ENCODE results near the gene CYP2D6.
"Not testable (repeated sequence)": the region's sequence is repeated elsewhere in the genome, so short reads cannot be mapped to it uniquely, and the experiment has no call there.

Gene CYP2D6

DNA sequence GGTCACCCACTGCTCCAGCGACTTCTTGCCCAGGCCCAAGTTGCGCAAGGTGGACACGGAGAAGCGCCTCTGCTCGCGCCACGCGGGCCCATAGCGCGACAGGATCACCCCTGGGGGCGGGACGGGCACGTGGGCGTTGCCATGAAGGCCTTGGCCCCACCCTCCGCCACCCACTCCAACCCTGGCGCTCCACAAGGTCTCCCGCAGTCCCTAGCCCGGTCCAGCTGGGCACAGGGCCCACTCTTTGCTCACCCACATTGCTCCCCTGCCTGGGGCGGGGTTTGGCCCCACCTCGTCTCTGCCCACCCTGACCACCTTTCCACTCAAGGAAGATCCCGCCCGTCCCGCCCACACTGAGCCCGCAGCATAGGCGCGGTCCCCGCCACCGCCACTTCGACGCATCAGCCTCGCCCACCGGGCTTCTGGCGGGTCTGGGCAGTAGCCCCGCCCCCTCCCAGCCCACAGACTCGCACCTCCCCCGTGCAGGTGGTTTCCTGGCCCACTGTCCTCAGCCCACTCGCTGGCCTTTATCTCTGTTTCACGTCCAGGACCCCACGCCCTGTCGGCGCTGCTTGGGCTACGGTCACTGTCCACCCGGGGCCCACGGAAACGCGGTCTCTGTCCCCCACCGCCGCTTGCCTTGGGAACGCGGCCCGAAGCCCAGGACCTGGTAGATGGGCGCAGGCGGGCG is 12.3 kb upstream of the CYP2D6 start:
- H3K27me3 ChIP-seq (ENCODE audit: control insufficient read depth, insufficient read depth, low read length) = no peaks in the 10 kb centered on the region
- no peak overlapping the region for H3K4me3 ChIP-seq (ENCODE audit: low read depth, low read length)
- H3K27ac ChIP-seq (ENCODE audit: low read depth, low read length) = no peak overlapping the region
- no peaks in the 10 kb centered on the region for H3K4me1 ChIP-seq (ENCODE audit: control insufficient read depth, insufficient read depth, low read length)
- no peaks in the 10 kb centered on the region for H3K36me3 ChIP-seq (ENCODE audit: control insufficient read depth, insufficient read depth, low read length)
- no peaks in the 10 kb centered on the region; the same call in 1 of the 2 replicates for H3K9me3 ChIP-seq (ENCODE audit: control insufficient read depth, insufficient read depth, low read length)
- no peak overlapping the region for H3K9ac ChIP-seq (ENCODE audit: low read depth, low read length)

DNA sequence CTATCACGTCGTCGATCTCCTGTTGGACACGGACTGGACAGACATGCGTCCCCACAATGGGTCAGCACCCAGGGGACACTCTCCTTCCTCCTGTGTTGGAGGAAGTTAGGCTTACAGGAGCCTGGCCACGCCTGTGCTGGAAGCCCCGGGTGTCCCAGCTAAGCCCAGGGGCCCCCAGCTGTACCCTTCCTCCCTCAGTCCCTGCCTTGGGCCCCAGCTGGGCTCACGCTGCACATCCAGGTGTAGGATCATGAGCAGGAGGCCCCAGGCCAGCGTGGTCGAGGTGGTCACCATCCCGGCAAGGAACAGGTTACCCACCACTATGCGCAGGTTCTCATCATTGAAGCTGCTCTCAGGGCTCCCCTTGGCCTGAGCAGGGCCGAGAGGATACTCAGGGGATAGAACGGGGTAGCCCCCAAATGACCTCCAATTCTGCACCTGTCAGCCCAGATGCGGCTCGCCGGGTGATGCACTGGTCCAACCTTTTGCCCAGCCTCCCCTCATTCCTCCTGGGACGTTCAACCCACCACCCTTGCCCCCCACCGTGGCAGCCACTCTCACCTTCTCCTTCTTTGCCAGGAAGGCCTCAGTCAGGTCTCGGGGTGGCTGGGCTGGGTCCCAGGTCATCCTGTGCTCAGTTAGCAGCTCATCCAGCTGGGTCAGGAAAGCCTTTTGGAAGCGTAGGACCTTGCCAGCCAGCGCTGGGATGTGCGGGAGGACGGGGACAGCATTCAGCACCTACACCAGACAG is 10.9 kb upstream of the CYP2D6 start:
- H3K27ac ChIP-seq (ENCODE audit: low read depth, low read length); H3K27me3 ChIP-seq (ENCODE audit: control insufficient read depth, insufficient read depth, low read length); H3K4me1 ChIP-seq (ENCODE audit: control insufficient read depth, insufficient read depth, low read length); H3K9ac ChIP-seq (ENCODE audit: low read depth, low read length); H3K9me3 ChIP-seq (ENCODE audit: control insufficient read depth, insufficient read depth, low read length); H3K36me3 ChIP-seq (ENCODE audit: control insufficient read depth, insufficient read depth, low read length); H3K4me3 ChIP-seq (ENCODE audit: low read depth, low read length): not testable (repeated sequence)

DNA sequence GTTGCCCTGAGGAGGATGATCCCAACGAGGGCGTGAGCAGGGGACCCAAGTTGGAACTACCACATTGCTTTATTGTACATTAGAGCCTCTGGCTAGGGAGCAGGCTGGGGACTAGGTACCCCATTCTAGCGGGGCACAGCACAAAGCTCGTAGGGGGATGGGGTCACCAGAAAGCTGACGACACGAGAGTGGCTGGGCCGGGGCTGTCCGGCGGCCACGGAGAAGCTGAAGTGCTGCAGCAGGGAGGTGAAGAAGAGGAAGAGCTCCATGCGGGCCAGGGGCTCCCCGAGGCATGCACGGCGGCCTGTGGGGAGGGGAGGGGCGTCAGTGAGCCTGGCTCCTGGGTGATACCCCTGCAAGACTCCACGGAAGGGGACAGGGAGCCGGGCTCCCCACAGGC is 9.5 kb upstream of the CYP2D6 start:
- not testable (repeated sequence) for H3K9ac ChIP-seq (ENCODE audit: low read depth, low read length); H3K36me3 ChIP-seq (ENCODE audit: control insufficient read depth, insufficient read depth, low read length); H3K4me1 ChIP-seq (ENCODE audit: control insufficient read depth, insufficient read depth, low read length); H3K27ac ChIP-seq (ENCODE audit: low read depth, low read length); H3K4me3 ChIP-seq (ENCODE audit: low read depth, low read length); H3K27me3 ChIP-seq (ENCODE audit: control insufficient read depth, insufficient read depth, low read length); H3K9me3 ChIP-seq (ENCODE audit: control insufficient read depth, insufficient read depth, low read length)

DNA sequence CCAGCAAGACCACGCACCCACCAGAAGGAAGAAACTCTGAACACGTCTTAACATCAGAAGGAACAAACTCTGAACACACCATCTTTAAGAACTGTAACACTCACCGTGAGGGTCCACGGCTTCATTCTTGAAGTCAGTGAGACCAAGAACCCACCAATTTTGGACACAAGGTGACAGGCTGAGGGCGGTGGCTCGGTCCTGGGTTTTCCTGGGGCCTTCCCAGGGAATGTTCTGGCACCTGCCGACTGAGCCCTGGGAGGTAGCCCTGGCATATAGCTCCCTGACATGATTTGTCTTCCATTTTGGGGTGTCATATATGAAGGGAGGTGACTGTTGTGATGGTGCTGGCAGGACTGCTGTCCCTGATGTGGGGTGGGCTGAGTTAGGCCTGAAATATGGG is 8.9 kb upstream of the CYP2D6 start:
- H3K36me3 ChIP-seq (ENCODE audit: control insufficient read depth, insufficient read depth, low read length); H3K9me3 ChIP-seq (ENCODE audit: control insufficient read depth, insufficient read depth, low read length); H3K4me1 ChIP-seq (ENCODE audit: control insufficient read depth, insufficient read depth, low read length); H3K27ac ChIP-seq (ENCODE audit: low read depth, low read length); H3K27me3 ChIP-seq (ENCODE audit: control insufficient read depth, insufficient read depth, low read length); H3K4me3 ChIP-seq (ENCODE audit: low read depth, low read length); H3K9ac ChIP-seq (ENCODE audit: low read depth, low read length): not testable (repeated sequence)

DNA sequence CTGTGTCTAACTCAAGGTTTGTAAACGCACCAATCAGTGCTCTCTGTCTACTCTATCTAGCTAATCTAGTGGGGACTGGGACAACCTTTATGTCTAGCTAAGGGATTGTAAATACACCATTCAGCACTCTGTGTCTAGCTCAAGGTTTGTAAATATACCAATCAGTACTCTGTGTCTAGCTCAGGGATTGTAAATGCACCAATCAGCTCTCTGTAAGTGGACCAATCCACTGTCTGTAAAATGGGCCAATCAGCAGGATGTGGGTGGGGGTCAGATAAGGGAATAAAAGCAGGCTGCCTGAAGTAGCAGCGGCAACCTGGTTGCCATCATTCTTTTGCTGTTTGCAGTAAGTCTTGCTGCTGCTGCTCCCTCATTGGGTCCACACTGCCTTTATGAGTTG is 8.4 kb upstream of the CYP2D6 start:
- H3K36me3 ChIP-seq (ENCODE audit: control insufficient read depth, insufficient read depth, low read length) = no peaks in the 10 kb centered on the region
- H3K4me1 ChIP-seq (ENCODE audit: control insufficient read depth, insufficient read depth, low read length) = no peaks in the 10 kb centered on the region
- no peak overlapping the region for H3K4me3 ChIP-seq (ENCODE audit: low read depth, low read length)
- H3K27me3 ChIP-seq (ENCODE audit: control insufficient read depth, insufficient read depth, low read length) = peaks cover 2% of the 10 kb centered on the region; the same call in 1 of the 2 replicates
- H3K9ac ChIP-seq (ENCODE audit: low read depth, low read length) = no peak overlapping the region
- H3K9me3 ChIP-seq (ENCODE audit: control insufficient read depth, insufficient read depth, low read length) = no peaks in the 10 kb centered on the region; the same call in 1 of the 2 replicates
- H3K27ac ChIP-seq (ENCODE audit: low read depth, low read length) = no peak overlapping the region

DNA sequence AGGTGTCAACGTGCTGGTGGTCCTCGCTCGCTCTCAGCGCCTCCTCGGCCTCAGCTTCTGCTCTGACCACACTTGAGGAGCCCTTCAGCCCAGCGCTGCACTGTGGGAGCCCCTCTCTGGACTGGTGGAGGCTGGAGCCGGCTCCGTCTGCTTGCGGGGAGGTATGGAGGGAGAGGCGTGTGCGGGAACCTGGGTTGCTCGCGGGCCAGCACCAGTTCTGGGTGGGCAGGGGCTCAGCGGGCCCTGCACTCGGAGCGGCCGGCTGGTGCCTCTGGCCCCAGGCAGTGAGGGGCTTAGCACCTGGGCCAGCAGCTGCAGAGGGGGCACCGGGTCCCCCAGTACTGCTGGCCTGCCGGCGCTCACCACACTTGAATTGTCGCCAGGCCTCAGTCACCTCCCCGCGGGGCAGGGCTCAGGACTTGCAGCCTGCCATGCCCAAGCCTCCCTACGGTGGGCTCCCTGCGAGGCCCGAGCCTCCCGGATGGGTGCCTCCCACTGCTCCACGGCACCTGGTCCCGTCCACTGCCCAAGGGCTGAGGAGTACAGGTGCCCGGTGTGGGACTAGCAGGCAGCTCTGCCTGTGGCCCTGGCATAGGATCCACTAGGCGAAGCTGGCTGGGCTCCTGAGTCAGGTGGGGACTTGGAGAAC is 7.6 kb upstream of the CYP2D6 start:
- H3K9ac ChIP-seq (ENCODE audit: low read depth, low read length) = no peak overlapping the region
- no peak overlapping the region for H3K4me3 ChIP-seq (ENCODE audit: low read depth, low read length)
- H3K27ac ChIP-seq (ENCODE audit: low read depth, low read length) = no peak overlapping the region
- H3K9me3 ChIP-seq (ENCODE audit: control insufficient read depth, insufficient read depth, low read length) = no peaks in the 10 kb centered on the region; the same call in 1 of the 2 replicates
- peaks cover 6% of the 10 kb centered on the region; the same call in 1 of the 2 replicates for H3K27me3 ChIP-seq (ENCODE audit: control insufficient read depth, insufficient read depth, low read length)
- no peaks in the 10 kb centered on the region for H3K4me1 ChIP-seq (ENCODE audit: control insufficient read depth, insufficient read depth, low read length)
- no peaks in the 10 kb centered on the region for H3K36me3 ChIP-seq (ENCODE audit: control insufficient read depth, insufficient read depth, low read length)

DNA sequence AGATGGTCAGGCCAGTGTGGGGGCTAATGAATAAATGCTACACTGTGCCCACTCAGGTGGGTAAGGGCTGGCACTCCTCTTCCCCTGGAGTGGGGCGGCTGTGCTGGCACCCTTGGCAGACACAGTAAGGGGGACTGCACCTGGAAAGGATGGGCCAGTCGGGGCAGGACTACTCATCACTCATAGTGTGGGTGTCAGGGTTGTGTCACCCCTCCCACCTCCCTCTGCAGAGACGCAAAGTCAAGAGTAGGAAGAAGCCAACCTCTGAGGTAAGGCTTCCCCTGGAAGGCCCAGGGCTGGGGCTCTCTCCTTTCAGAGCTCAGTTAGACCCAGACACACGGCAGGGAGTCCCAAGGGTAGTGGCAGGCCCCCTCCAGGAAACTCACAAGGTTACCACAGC is 5.1 kb upstream of the CYP2D6 start:
- not testable (repeated sequence) for H3K27ac ChIP-seq (ENCODE audit: low read depth, low read length); H3K4me1 ChIP-seq (ENCODE audit: control insufficient read depth, insufficient read depth, low read length); H3K9me3 ChIP-seq (ENCODE audit: control insufficient read depth, insufficient read depth, low read length); H3K9ac ChIP-seq (ENCODE audit: low read depth, low read length); H3K36me3 ChIP-seq (ENCODE audit: control insufficient read depth, insufficient read depth, low read length); H3K4me3 ChIP-seq (ENCODE audit: low read depth, low read length)
- H3K27me3 ChIP-seq (ENCODE audit: control insufficient read depth, insufficient read depth, low read length) = peaks cover 10% of the 10 kb centered on the region; the same call in 1 of the 2 replicates

DNA sequence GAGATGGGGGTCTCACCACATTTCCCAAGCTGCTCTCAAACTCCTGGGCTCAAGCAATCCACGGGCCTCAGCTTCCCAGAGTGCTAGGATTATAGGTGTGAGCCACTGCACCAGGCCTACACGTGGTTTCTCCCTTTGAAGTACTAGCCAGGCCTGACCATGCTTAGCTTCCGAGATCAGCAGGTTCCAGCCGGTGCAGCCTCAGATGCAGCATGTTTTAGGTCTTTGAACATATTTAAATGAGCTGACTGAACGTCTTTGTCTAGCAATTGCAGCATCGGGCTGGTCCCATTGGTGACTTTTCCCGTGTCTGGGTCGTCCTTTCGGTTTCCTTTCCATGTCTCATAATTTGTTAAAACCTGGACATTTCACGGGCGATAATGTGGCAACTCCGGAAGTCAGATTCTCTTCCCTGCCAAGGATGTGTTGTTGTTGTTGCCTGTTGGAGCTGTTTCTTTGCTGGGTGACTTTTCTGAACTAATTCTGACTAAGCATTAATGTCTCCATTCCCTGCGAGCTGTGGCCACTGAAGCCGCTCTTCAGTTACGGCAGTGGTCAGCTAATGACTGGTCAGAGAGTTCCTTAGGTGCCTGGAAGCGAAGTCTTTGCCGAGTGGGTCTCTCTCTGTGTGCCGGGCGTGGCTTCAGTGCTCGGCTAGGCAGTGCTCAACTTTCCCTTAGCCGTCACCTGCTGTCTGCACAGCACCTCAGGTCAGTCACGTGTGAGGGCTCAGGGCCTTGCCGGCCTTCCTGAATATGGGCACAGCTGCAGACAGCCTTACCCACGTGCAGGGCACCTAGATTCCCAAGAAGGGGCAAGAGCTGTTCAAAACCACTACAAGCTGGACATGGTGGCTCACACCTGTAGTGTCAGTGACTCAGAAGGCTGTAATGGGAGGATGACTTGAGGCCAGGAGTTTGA is 3.8 kb upstream of the CYP2D6 start:
- H3K27me3 ChIP-seq (ENCODE audit: control insufficient read depth, insufficient read depth, low read length) = peaks cover 10% of the 10 kb centered on the region; the same call in 1 of the 2 replicates
- no peaks in the 10 kb centered on the region for H3K4me1 ChIP-seq (ENCODE audit: control insufficient read depth, insufficient read depth, low read length)
- no peak overlapping the region for H3K9ac ChIP-seq (ENCODE audit: low read depth, low read length)
- no peak overlapping the region for H3K27ac ChIP-seq (ENCODE audit: low read depth, low read length)
- H3K4me3 ChIP-seq (ENCODE audit: low read depth, low read length) = no peak overlapping the region
- no peaks in the 10 kb centered on the region; the same call in 1 of the 2 replicates for H3K9me3 ChIP-seq (ENCODE audit: control insufficient read depth, insufficient read depth, low read length)
- H3K36me3 ChIP-seq (ENCODE audit: control insufficient read depth, insufficient read depth, low read length) = no peaks in the 10 kb centered on the region

DNA sequence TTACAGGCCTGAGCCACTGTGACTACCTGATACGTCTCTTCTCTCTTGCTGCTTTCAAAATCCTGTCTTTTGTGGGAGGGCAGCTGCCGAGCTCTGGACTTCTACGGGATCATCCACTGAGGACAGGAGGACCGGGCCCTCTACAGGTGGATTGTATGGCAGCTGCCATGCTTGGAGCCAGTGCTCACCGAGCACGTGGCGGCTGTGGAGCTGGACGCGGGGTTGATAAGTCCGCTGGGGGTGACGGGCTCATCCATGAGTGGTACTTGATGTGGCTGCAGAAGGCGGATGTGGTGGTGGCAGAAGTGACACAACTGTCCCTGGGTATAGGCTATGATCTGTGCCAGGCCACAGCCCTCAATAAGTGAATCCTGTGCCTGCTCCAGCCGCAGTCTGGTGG is 1.8 kb upstream of the CYP2D6 start:
- Histone ChIP-seq H3K4me1 (ENCODE audit: control insufficient read depth, insufficient read depth, low read length) (no peaks in the 10 kb centered on the region), H3K36me3 (ENCODE audit: control insufficient read depth, insufficient read depth, low read length) (no peaks in the 10 kb centered on the region), H3K27ac (ENCODE audit: low read depth, low read length) (no peak overlapping the region), H3K9ac (ENCODE audit: low read depth, low read length) (no peak overlapping the region), H3K4me3 (ENCODE audit: low read depth, low read length) (no peak overlapping the region), H3K27me3 (ENCODE audit: control insufficient read depth, insufficient read depth, low read length) (peaks cover 10% of the 10 kb centered on the region; the same call in 1 of the 2 replicates), H3K9me3 (ENCODE audit: control insufficient read depth, insufficient read depth, low read length) (no peaks in the 10 kb centered on the region)

DNA sequence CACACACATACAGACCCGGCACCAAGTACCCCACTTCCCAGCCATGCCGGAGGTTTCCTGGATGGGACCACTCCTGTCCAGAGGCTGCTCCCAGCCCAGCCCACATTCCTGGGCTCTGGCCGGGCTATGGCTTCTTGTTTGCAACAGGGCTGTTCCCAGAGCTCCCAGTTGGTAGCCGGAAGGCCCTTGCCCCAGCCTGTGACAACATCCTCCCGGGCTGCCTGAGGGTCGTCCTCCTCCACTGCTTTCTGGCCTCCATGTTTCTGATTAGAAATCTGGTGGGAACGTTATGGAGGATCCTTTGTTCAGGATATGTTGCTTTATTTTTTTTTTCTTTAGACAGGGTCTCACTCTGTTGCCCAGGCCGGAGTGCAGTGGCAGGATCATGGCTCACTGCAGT is 952 bp upstream of the CYP2D6 start:
- Histone ChIP-seq H3K9me3 (ENCODE audit: control insufficient read depth, insufficient read depth, low read length) (no peaks in the 10 kb centered on the region), H3K27ac (ENCODE audit: low read depth, low read length) (no peak overlapping the region), H3K36me3 (ENCODE audit: control insufficient read depth, insufficient read depth, low read length) (no peaks in the 10 kb centered on the region), H3K9ac (ENCODE audit: low read depth, low read length) (no peak overlapping the region), H3K27me3 (ENCODE audit: control insufficient read depth, insufficient read depth, low read length) (peaks cover 10% of the 10 kb centered on the region; the same call in 1 of the 2 replicates), H3K4me3 (ENCODE audit: low read depth, low read length) (no peak overlapping the region), H3K4me1 (ENCODE audit: control insufficient read depth, insufficient read depth, low read length) (no peaks in the 10 kb centered on the region)
